ENCODE measurements around the gene ATPAF1.
"Not testable (repeated sequence)": the region's sequence is repeated elsewhere in the genome, so short reads cannot be mapped to it uniquely, and the experiment has no call there.

The ATPAF1 gene

GRCh38 chr1:46679789-46680573, 11.8 kb upstream of the ATPAF1 start:
- no peak for DNase-seq

GRCh38 chr1:46677339-46677738, 9.2 kb upstream of the ATPAF1 start:
- no peak for DNase-seq

- DNase-seq: no peak
Observed at GRCh38 chr1:46676531-46676930, 8.4 kb upstream of the ATPAF1 start.

- no peak for DNase-seq
Observed at GRCh38 chr1:46675549-46676314, 7.6 kb upstream of the ATPAF1 start.

- no peak for DNase-seq
Observed at GRCh38 chr1:46673749-46674182, 5.6 kb upstream of the ATPAF1 start.

GRCh38 chr1:46672696-46673095, 4.5 kb upstream of the ATPAF1 start:
- DNase-seq: no peak

- no peak for DNase-seq
Observed at GRCh38 chr1:46671554-46671953, 3.4 kb upstream of the ATPAF1 start, which contains the start of gene TEX38. Gene TEX38 (plus strand): TSS chr1:46671854. CDS start chr1:46671935, 81 bp downstream.

GRCh38 chr1:46670134-46670533, 2.0 kb upstream of the ATPAF1 start:
- no peak for DNase-seq

- DNase-seq: no peak
Observed at GRCh38 chr1:46665983-46666382, 2.2 kb downstream of the ATPAF1 start.

GRCh38 chr1:46662919-46663318, 5.2 kb downstream of the ATPAF1 start:
- DNase-seq: not testable (repeated sequence)

GRCh38 chr1:46660116-46660515, 8.0 kb downstream of the ATPAF1 start:
- not testable (repeated sequence) for DNase-seq

GRCh38 chr1:46659307-46659870, 8.8 kb downstream of the ATPAF1 start:
- DNase-seq: no peak

GRCh38 chr1:46657775-46658174, 10.4 kb downstream of the ATPAF1 start:
- no peak for DNase-seq

GRCh38 chr1:46656643-46657042, 11.5 kb downstream of the ATPAF1 start:
- no peak for DNase-seq

GRCh38 chr1:46655848-46656247, 12.3 kb downstream of the ATPAF1 start:
- no peak for DNase-seq

GRCh38 chr1:46654698-46655097, 13.5 kb downstream of the ATPAF1 start:
- not testable (repeated sequence) for DNase-seq

GRCh38 chr1:46654012-46654411, 14.2 kb downstream of the ATPAF1 start:
- DNase-seq: no peak

- DNase-seq: no peak
Observed at GRCh38 chr1:46653405-46653958, 14.7 kb downstream of the ATPAF1 start.

GRCh38 chr1:46652321-46653100, 15.7 kb downstream of the ATPAF1 start:
- DNase-seq: no peak

- not testable (repeated sequence) for DNase-seq
Observed at GRCh38 chr1:46651152-46651551, 17.0 kb downstream of the ATPAF1 start.

GRCh38 chr1:46650491-46650890, 17.7 kb downstream of the ATPAF1 start:
- no peak for DNase-seq

GRCh38 chr1:46649764-46650163, 18.4 kb downstream of the ATPAF1 start:
- DNase-seq: no peak

- DNase-seq: no peak
Observed at GRCh38 chr1:46647611-46648010, 20.6 kb downstream of the ATPAF1 start.

Data from NCI-H187 treated with DMSO at 0.1 percent for 48 hours (cell line).